Kidney (tissue), 2 donors: Measurements from ENCODE around the gene DNASE1L1. TPM values are rescaled to one million over a fixed set of nuclear protein-coding genes. Genes with fewer than 3 reads are reported as not detected.

ENCODE experiments used
- microRNA-seq: library from miRNA; unstranded; fragments of <30 nt; microRNA quantifications from one replicate; pipeline ENCODE4 v1.2.0, GENCODE V29; 2020
- polyA plus RNA-seq: library from polyadenylated mRNA; stranded (reverse); fragments of 350-450 nt; fragmentation: Illumina TruSeq; extraction: RNeasy Lipid Tissue Mini Kit (QIAGEN cat#74804); gene quantifications from one replicate; pipeline ENCODE4 v1.2.3, GENCODE V29; 2014; ENCODE audit warnings: low read depth, low replicate concordance; ENCODE audit not compliant: insufficient read depth
- total RNA-seq: library from RNA; stranded (reverse); fragmentation: NEBNext Ultra II Directional; extraction: Animal tissue kit (Norgen Biotek cat#: 25700); gene quantifications from one replicate; pipeline ENCODE4 v1.2.1, GENCODE V29; 2021
- donor health status: DM: yes; HTN: yes; CAD: no.

Gene DNASE1L1
- total and polyA plus RNA-seq, 2 donors from 2014 or later = 28.0 to 33.8 TPM

Small RNA genes lying within 50 kb of the gene (microRNA-seq; reads per million reads assigned to microRNA genes)
- gene MIR6858 = not detected

Other genes with a start within 250 kb of the DNASE1L1 start
- gene OPN1MW, start 226.7 kb downstream of the DNASE1L1 start, total RNA-seq = not detected
- not detected for gene OPN1MW, start 226.7 kb downstream of the DNASE1L1 start, polyA plus RNA-seq
- not detected for gene OPN1MW2, start 189.5 kb downstream of the DNASE1L1 start, total RNA-seq
- gene OPN1MW2, start 189.5 kb downstream of the DNASE1L1 start, polyA plus RNA-seq = not detected
- not detected for gene OPN1MW3, start 151.7 kb downstream of the DNASE1L1 start, total RNA-seq
- gene OPN1MW3, start 151.7 kb downstream of the DNASE1L1 start, polyA plus RNA-seq = not detected
- not detected for gene TEX28, start 114.1 kb downstream of the DNASE1L1 start, total RNA-seq
- not detected for gene TEX28, start 114.1 kb downstream of the DNASE1L1 start, polyA plus RNA-seq
- gene TKTL1, start 113.5 kb downstream of the DNASE1L1 start, total RNA-seq = 0.38 TPM
- gene TKTL1, start 113.5 kb downstream of the DNASE1L1 start, polyA plus RNA-seq = 0.30 TPM
- 1,036 TPM for gene FLNA, start 34.6 kb downstream of the DNASE1L1 start, total RNA-seq
- gene FLNA, start 34.6 kb downstream of the DNASE1L1 start, polyA plus RNA-seq = 421 TPM
- gene EMD, start 30.0 kb downstream of the DNASE1L1 start, total RNA-seq = 79.6 TPM
- 102 TPM for gene EMD, start 30.0 kb downstream of the DNASE1L1 start, polyA plus RNA-seq
- 2,684 TPM for gene RPL10, start 10.9 kb downstream of the DNASE1L1 start, total RNA-seq
- gene RPL10, start 10.9 kb downstream of the DNASE1L1 start, polyA plus RNA-seq = 2,858 TPM
- gene TAFAZZIN, start 2.3 kb upstream of the DNASE1L1 start, total RNA-seq = 40.2 TPM
- gene TAFAZZIN, start 2.3 kb upstream of the DNASE1L1 start, polyA plus RNA-seq = 33.3 TPM
- gene ATP6AP1, start 19.4 kb upstream of the DNASE1L1 start, total RNA-seq = 121 TPM
- 205 TPM for gene ATP6AP1, start 19.4 kb upstream of the DNASE1L1 start, polyA plus RNA-seq
- 116 TPM for gene GDI1, start 27.9 kb upstream of the DNASE1L1 start, total RNA-seq
- gene GDI1, start 27.9 kb upstream of the DNASE1L1 start, polyA plus RNA-seq = 92.5 TPM
- gene FAM50A, start 34.9 kb upstream of the DNASE1L1 start, total RNA-seq = 46.0 TPM
- 112 TPM for gene FAM50A, start 34.9 kb upstream of the DNASE1L1 start, polyA plus RNA-seq
- gene PLXNA3, start 49.0 kb upstream of the DNASE1L1 start, total RNA-seq = 40.5 TPM
- gene PLXNA3, start 49.0 kb upstream of the DNASE1L1 start, polyA plus RNA-seq = 4.9 TPM
- 10.0 TPM for gene LAGE3, start 70.0 kb upstream of the DNASE1L1 start, total RNA-seq
- gene LAGE3, start 70.0 kb upstream of the DNASE1L1 start, polyA plus RNA-seq = 29.0 TPM
- 26.1 TPM for gene UBL4A, start 77.4 kb upstream of the DNASE1L1 start, total RNA-seq
- 35.2 TPM for gene UBL4A, start 77.4 kb upstream of the DNASE1L1 start, polyA plus RNA-seq
- gene SLC10A3, start 81.4 kb upstream of the DNASE1L1 start, total RNA-seq = 27.3 TPM
- gene SLC10A3, start 81.4 kb upstream of the DNASE1L1 start, polyA plus RNA-seq = 19.0 TPM
- gene FAM3A, start 107.0 kb upstream of the DNASE1L1 start, total RNA-seq = 39.5 TPM
- 73.4 TPM for gene FAM3A, start 107.0 kb upstream of the DNASE1L1 start, polyA plus RNA-seq
- gene G6PD, start 137.6 kb upstream of the DNASE1L1 start, total RNA-seq = 54.1 TPM
- gene G6PD, start 137.6 kb upstream of the DNASE1L1 start, polyA plus RNA-seq = 34.7 TPM
- 31.3 TPM for gene IKBKG, start 138.4 kb upstream of the DNASE1L1 start, total RNA-seq
- 23.3 TPM for gene IKBKG, start 138.4 kb upstream of the DNASE1L1 start, polyA plus RNA-seq
- gene CTAG1A, start 175.9 kb upstream of the DNASE1L1 start, total RNA-seq = not detected
- gene CTAG1A, start 175.9 kb upstream of the DNASE1L1 start, polyA plus RNA-seq = not detected
- gene CTAG1B, start 210.0 kb upstream of the DNASE1L1 start, total RNA-seq = not detected
- gene CTAG1B, start 210.0 kb upstream of the DNASE1L1 start, polyA plus RNA-seq = not detected
- gene CTAG2, start 244.3 kb upstream of the DNASE1L1 start, total RNA-seq = 0.28 TPM
- not detected for gene CTAG2, start 244.3 kb upstream of the DNASE1L1 start, polyA plus RNA-seq